Measurements from ENCODE around the gene WWC2. TPM values are rescaled to one million over a fixed set of nuclear protein-coding genes. Genes with fewer than 3 reads are reported as not detected.

The WWC2 gene
- total RNA-seq, 1 donor from 2014 or later = 24.6 TPM

DNA sequence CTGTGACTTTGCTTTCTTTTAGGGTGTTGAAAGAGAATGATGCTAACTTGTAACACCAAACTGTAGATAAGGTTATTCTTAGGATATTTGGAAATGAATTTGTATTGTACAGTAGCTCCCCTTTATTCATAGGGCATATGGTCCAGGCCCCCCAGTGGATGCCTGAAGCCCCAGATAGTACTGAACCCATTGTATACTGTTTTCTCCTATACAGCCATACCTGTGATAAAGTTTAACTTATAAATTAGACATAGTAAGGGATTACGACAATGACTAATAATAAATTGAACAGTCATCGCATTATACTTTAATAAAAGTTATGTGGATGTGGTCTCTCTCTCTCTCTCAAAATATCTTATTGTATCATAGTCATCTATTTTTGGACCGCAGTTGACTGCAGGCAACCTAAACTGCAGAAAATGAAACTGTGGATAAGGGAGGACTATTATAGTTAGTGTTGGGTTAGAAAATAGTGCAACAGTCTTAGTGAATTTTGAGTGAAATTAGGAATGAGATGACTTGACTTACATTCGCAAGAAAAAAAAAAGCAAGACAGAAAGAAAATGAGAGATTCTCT lies 115.9 kb downstream of the WWC2 start:
- Mint-ChIP-seq H3K27me3 (no peaks in the 10 kb centered on the region), H3K4me3 (no peak overlapping the region), H3K36me3 (no peaks in the 10 kb centered on the region), H3K9me3 (no peaks in the 10 kb centered on the region), H3K27ac (no peak overlapping the region), H3K4me1 (ENCODE audit: unreplicated experiment) (no peaks in the 10 kb centered on the region)
- no peak for DNase-seq (ENCODE audit: extremely low spot score, unreplicated experiment)
- no peak for TF ChIP-seq CTCF (conservative IDR thresholded peaks at IDR 0.05)

DNA sequence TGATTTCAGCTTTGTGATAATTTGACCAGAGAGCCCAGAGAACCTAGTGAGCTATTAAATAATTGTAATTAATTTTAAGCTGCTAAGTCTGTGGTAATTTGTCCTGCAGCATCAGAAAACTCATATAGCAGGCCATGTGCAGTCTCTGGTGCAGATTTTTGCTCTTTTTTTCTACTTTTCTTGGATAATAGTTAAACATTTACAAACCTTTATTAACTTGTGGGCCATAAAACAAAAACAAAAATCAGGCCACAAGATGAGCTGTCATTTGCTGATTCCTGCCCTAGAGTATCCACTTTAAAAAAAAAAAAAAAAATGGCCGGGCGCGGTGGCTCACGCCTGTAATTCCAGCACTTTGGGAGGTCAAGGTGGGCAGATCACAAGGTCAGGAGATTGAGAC lies 121.2 kb downstream of the WWC2 start:
- TF ChIP-seq CTCF (conservative IDR thresholded peaks at IDR 0.05) = no peak
- Mint-ChIP-seq H3K27ac (no peak overlapping the region), H3K4me1 (ENCODE audit: unreplicated experiment) (no peaks in the 10 kb centered on the region), H3K36me3 (no peaks in the 10 kb centered on the region), H3K27me3 (no peaks in the 10 kb centered on the region), H3K9me3 (no peaks in the 10 kb centered on the region), H3K4me3 (no peak overlapping the region)
- no peak for DNase-seq (ENCODE audit: extremely low spot score, unreplicated experiment)

- H3K36me3 Mint-ChIP-seq = no peaks in the 10 kb centered on the region
- H3K9me3 Mint-ChIP-seq = no peaks in the 10 kb centered on the region
- H3K27me3 Mint-ChIP-seq = no peaks in the 10 kb centered on the region
- no peak for TF ChIP-seq CTCF (conservative IDR thresholded peaks at IDR 0.05)
- DNase-seq (ENCODE audit: extremely low spot score, unreplicated experiment) = no peak
- H3K4me3 Mint-ChIP-seq = no peak overlapping the region
- no peak overlapping the region for H3K27ac Mint-ChIP-seq
- H3K4me1 Mint-ChIP-seq (ENCODE audit: unreplicated experiment) = no peaks in the 10 kb centered on the region
These were observed 124.0 kb downstream of the WWC2 start for GRCh38 chr4:183223053-183223452.

- Mint-ChIP-seq H3K27ac (no peak overlapping the region), H3K27me3 (no peaks in the 10 kb centered on the region), H3K4me1 (ENCODE audit: unreplicated experiment) (no peaks in the 10 kb centered on the region)
These were observed 130.3 kb downstream of the WWC2 start for GRCh38 chr4:183229397-183229796.

DNA sequence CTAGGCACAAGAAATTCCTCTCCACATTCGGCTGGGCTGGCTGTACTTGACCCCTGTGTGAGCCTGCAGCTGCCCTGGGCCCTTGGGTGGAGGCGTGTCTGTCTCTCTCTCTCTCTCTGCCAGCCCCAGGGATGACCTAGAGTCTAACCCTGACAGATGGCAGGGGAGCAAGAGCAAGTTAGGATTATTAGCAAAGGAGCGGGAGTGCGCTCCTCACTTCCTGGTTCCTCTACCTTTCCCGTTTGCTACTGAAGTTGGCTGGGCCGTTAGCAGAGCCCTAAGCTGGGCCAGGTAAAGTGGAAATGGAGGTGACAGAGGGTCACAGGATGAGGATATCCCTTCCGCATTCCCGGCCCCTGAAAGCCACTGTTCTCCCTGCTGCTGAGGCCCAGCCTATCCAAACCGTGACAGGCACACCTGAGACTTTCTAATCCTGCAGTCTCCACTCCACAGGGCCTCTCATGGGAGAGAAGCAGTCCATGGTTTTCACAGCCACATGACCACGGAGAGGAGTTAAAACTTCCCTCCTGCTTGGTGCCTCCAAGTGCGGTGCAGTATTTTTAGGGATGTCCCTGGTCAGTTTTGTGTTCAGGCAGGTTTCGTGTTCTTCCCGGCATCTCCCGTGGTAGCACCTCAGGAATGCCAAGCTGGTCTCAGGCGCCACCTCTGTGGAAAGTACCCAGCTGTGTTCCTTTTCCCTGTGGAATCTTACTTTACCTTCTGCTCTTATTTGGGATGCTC lies 141.7 kb downstream of the WWC2 start:
- H3K4me3 Mint-ChIP-seq = no peak overlapping the region
- peak overlapping the region; percentile 77 for H3K27ac Mint-ChIP-seq
- peaks cover 10% of the 10 kb centered on the region for H3K4me1 Mint-ChIP-seq (ENCODE audit: unreplicated experiment)
- no peaks in the 10 kb centered on the region for H3K27me3 Mint-ChIP-seq
- no peaks in the 10 kb centered on the region for H3K9me3 Mint-ChIP-seq
- peaks cover 28% of the 10 kb centered on the region for H3K36me3 Mint-ChIP-seq
- DNase-seq (ENCODE audit: extremely low spot score, unreplicated experiment) = no peak
- no peak for TF ChIP-seq CTCF (conservative IDR thresholded peaks at IDR 0.05)

More at GRCh38 chr4:183229397-183229796, 130.3 kb downstream of the WWC2 start:
- Mint-ChIP-seq H3K9me3 (no peaks in the 10 kb centered on the region), H3K36me3 (no peaks in the 10 kb centered on the region), H3K4me3 (no peak overlapping the region)
- DNase-seq (ENCODE audit: extremely low spot score, unreplicated experiment) = no peak
- no peak for TF ChIP-seq CTCF (conservative IDR thresholded peaks at IDR 0.05)

Data from type B pancreatic cell (in vitro differentiated cells).